DMS 273 treated with DMSO at 0.1 percent for 48 hours (cell line): Measurements from ENCODE around the gene DEPDC5.

Experiments
- DNase-seq: peaks from one replicate; lab custom pipeline; 2025; lab: John Stamatoyannopoulos, UW

DEPDC5 gene

GRCh38 chr22:31950226-31950625, 196.4 kb downstream of the DEPDC5 start:
- no peak for DNase-seq

GRCh38 chr22:31951194-31952093, 197.6 kb downstream of the DEPDC5 start:
- no peak for DNase-seq

GRCh38 chr22:31952094-31952401, 198.2 kb downstream of the DEPDC5 start:
- no peak for DNase-seq

GRCh38 chr22:31952472-31952871, 198.7 kb downstream of the DEPDC5 start:
- DNase-seq: no peak

- DNase-seq: no peak
Measured at GRCh38 chr22:31953261-31953660, 199.4 kb downstream of the DEPDC5 start.

- DNase-seq: no peak
Measured at GRCh38 chr22:31954535-31955523, 201.0 kb downstream of the DEPDC5 start.

- no peak for DNase-seq
Measured at GRCh38 chr22:31956360-31956759, 202.5 kb downstream of the DEPDC5 start.
